ENCODE measurements around the gene ARHGAP19. TPM values are rescaled to one million over a fixed set of nuclear protein-coding genes. Genes with fewer than 3 reads are reported as not detected.

ARHGAP19 gene
- total and polyA plus RNA-seq, 2 of the 8 experiments (the other 6 are each of a cell fraction or from before 2014, with no cell fraction given): 13.3 to 32.1 TPM

DNA sequence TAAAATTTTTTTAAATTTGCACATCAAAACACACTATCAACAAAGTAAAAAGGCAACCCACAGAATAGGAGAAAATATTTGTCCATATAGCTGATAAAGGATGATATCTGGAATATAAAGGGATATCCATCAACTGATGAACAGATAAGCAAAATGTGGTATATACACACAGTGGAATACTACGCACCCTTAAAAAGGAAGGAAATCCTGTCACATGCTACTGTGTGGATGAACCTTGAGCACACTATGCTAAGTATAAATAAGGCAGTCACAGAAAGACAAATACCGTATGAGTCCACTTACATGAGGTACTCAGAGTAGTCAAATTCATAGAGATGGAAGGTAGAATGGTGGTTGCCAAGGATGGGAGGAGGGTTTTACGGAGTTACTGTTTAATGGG, 37.7 kb downstream of the ARHGAP19 start (continued):
- TF ChIP-seq SRF (IDR thresholded peaks at IDR 0.05; ENCODE audit: low read depth, low read length): no peak
- TF ChIP-seq HDAC2 (IDR thresholded peaks at IDR 0.05; ENCODE audit: borderline replicate concordance in 1 of 2, low read depth in 2 of 2, low read length in 2 of 2): no peak
- no peak for TF ChIP-seq NRF1 (IDR thresholded peaks at IDR 0.05; ENCODE audit: low read depth, low read length)
- no peak for TF ChIP-seq BCL11A (IDR thresholded peaks at IDR 0.05; ENCODE audit: low read depth in 2 of 2, low read length in 2 of 2)
- no peak for TF ChIP-seq BRCA1 (IDR thresholded peaks at IDR 0.05; ENCODE audit: low read depth, low read length)
